Vagina (tissue), 2 donors: ENCODE results near the gene UROD.

Source experiments
- POLR2A ChIP-seq, 2 donors: fragments of 450-650 bp; IDR thresholded peaks; one replicate each; pipeline ENCODE4 v1.6.1; 2017; ENCODE audit warnings: antibody characterized with exemption in 2 of 2, mild to moderate bottlenecking in 2 of 2, moderate library complexity in 2 of 2
- POLR2AphosphoS5 ChIP-seq, 2 donors: sonication (generic); formaldehyde crosslinking; IDR thresholded peaks; one replicate each; pipeline ENCODE4 v1.9.0; 2017; ENCODE audit warnings: antibody characterized with exemption in 2 of 2, mild to moderate bottlenecking in 2 of 2, low read depth in 1 of 2; ENCODE audit not compliant: insufficient read depth in 1 of 2
- TF ChIP-seq, protein P1 (sequence below), 3 experiments: fragments of 450-650 bp in 2 of 3; fragments of 200-600 bp in 1 of 3; sonication (generic) in 1 of 3; IDR thresholded peaks; one replicate each; pipeline ENCODE4 v1.5.1; 2017 to 2019; ENCODE audit warnings: antibody characterized with exemption in 3 of 3, mild to moderate bottlenecking in 2 of 3, moderate library complexity in 2 of 3

GRCh38 chr1:45004281-45004920 is 7.7 kb upstream of the UROD start:
- TF ChIP-seq, protein P1, sequence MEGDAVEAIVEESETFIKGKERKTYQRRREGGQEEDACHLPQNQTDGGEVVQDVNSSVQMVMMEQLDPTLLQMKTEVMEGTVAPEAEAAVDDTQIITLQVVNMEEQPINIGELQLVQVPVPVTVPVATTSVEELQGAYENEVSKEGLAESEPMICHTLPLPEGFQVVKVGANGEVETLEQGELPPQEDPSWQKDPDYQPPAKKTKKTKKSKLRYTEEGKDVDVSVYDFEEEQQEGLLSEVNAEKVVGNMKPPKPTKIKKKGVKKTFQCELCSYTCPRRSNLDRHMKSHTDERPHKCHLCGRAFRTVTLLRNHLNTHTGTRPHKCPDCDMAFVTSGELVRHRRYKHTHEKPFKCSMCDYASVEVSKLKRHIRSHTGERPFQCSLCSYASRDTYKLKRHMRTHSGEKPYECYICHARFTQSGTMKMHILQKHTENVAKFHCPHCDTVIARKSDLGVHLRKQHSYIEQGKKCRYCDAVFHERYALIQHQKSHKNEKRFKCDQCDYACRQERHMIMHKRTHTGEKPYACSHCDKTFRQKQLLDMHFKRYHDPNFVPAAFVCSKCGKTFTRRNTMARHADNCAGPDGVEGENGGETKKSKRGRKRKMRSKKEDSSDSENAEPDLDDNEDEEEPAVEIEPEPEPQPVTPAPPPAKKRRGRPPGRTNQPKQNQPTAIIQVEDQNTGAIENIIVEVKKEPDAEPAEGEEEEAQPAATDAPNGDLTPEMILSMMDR (IDR thresholded peaks at IDR 0.05), result no peak
- no peak for TF ChIP-seq POLR2A (IDR thresholded peaks at IDR 0.05)
- no peak for TF ChIP-seq POLR2AphosphoS5 (IDR thresholded peaks at IDR 0.05; ENCODE audit: insufficient read depth in 1 of 2, low read depth in 1 of 2)
